ENCODE measurements around the gene ZIC1.

Gene ZIC1

GRCh38 chr3:147380977-147381376, 28.2 kb upstream of the ZIC1 start:
- DNase-seq = no peak

GRCh38 chr3:147381596-147381995, 27.6 kb upstream of the ZIC1 start:
- no peak for DNase-seq

GRCh38 chr3:147383617-147384016, 25.5 kb upstream of the ZIC1 start:
- DNase-seq = no peak

GRCh38 chr3:147384210-147385058, 24.7 kb upstream of the ZIC1 start:
- no peak for DNase-seq

GRCh38 chr3:147385059-147386012, 23.8 kb upstream of the ZIC1 start:
- no peak for DNase-seq

- DNase-seq = no peak
These were observed 21.8 kb upstream of the ZIC1 start for GRCh38 chr3:147387291-147387884.

- no peak for DNase-seq
These were observed 21.1 kb upstream of the ZIC1 start for GRCh38 chr3:147387885-147388699.

GRCh38 chr3:147388700-147389580, 20.2 kb upstream of the ZIC1 start:
- no peak for DNase-seq

GRCh38 chr3:147389717-147390116, 19.4 kb upstream of the ZIC1 start:
- DNase-seq = no peak

- DNase-seq = no peak
These were observed 18.3 kb upstream of the ZIC1 start for GRCh38 chr3:147390589-147391569.

- no peak for DNase-seq
These were observed 17.2 kb upstream of the ZIC1 start for GRCh38 chr3:147391781-147392624.

- no peak for DNase-seq
These were observed 16.6 kb upstream of the ZIC1 start for GRCh38 chr3:147392625-147392946.

GRCh38 chr3:147393261-147393942, 15.8 kb upstream of the ZIC1 start:
- no peak for DNase-seq

- no peak for DNase-seq
These were observed 15.0 kb upstream of the ZIC1 start for GRCh38 chr3:147393943-147394883.

GRCh38 chr3:147394884-147395225, 14.3 kb upstream of the ZIC1 start:
- DNase-seq = no peak

GRCh38 chr3:147395899-147396711, 13.1 kb upstream of the ZIC1 start:
- DNase-seq = no peak

GRCh38 chr3:147396712-147397046, 12.5 kb upstream of the ZIC1 start:
- DNase-seq = no peak

All from bone marrow (tissue), 2 donors.